Liver (tissue), 9 donors: ENCODE results near the gene RPGR. TPM values are rescaled to one million over a fixed set of nuclear protein-coding genes. Genes with fewer than 3 reads are reported as not detected.
A peak's percentile ranks its signal among the peaks of the same experiment; 100 is the strongest.

ENCODE experiments used
- DNase-seq: peaks from one replicate; pipeline ENCODE4 v3.0.0-alpha.2; 2017; ENCODE audit warnings: low spot score
- H3K27ac ChIP-seq, 2 donors: one replicate each; pipeline ENCODE4 v1.7.0; 2013; ENCODE audit warnings: inconsistent platforms in 2 of 2, low read length in 2 of 2, control low read depth in 1 of 2, low read depth in 1 of 2, mild to moderate bottlenecking in 1 of 2
- H3K27me3 ChIP-seq, 4 donors: one replicate each; pipeline versions ENCODE4 v1.6.1 to v1.7.0; 2013; ENCODE audit warnings: low read length in 3 of 4, inconsistent platforms in 1 of 4, mild to moderate bottlenecking in 1 of 4, moderate library complexity in 1 of 4; ENCODE audit not compliant: control insufficient read depth in 4 of 4, insufficient read depth in 4 of 4
- H3K36me3 ChIP-seq, 4 donors: one replicate each; pipeline versions ENCODE4 v1.6.1 to v1.7.0; 2013; ENCODE audit warnings: low read length in 3 of 4, mild to moderate bottlenecking in 3 of 4, low read depth in 1 of 4, moderate library complexity in 1 of 4; ENCODE audit not compliant: control insufficient read depth in 4 of 4, insufficient read depth in 3 of 4
- H3K4me1 ChIP-seq, 4 donors: one replicate each; pipeline versions ENCODE4 v1.6.1 to v1.7.0; 2013; ENCODE audit warnings: low read length in 3 of 4, mild to moderate bottlenecking in 3 of 4, moderate library complexity in 1 of 4; ENCODE audit not compliant: control insufficient read depth in 4 of 4, insufficient read depth in 4 of 4
- H3K4me3 ChIP-seq, 3 donors: one replicate each; pipeline versions ENCODE4 v1.6.1 to v1.7.0; 2013; ENCODE audit warnings: low read length in 3 of 3, control low read depth in 1 of 3, low read depth in 1 of 3, mild to moderate bottlenecking in 1 of 3
- H3K9ac ChIP-seq, 2 donors: one replicate each; pipeline ENCODE4 v1.7.0; 2013; ENCODE audit warnings: low read length in 2 of 2, mild to moderate bottlenecking in 2 of 2, moderate library complexity in 2 of 2, control low read depth in 1 of 2, low read depth in 1 of 2
- H3K9me3 ChIP-seq, 4 donors: one replicate each; pipeline versions ENCODE4 v1.6.1 to v1.7.0; 2013; ENCODE audit warnings: low read length in 3 of 4; ENCODE audit not compliant: control insufficient read depth in 4 of 4
- CTCF ChIP-seq: fragments of 150-350 bp; IDR thresholded peaks from 2 replicates; pipeline ENCODE4 v1.5.1; 2017; ENCODE audit warnings: improper control_type of control experiment, low read depth, low read length; ENCODE audit not compliant: missing input control
- EGR1 ChIP-seq, 2 donors: IDR thresholded peaks; 2 replicates each; pipeline ENCODE4 v1.6.1; 2016 to 2018; ENCODE audit warnings: antibody characterized with exemption in 2 of 2, low read depth in 2 of 2
- FOXA1 ChIP-seq: IDR thresholded peaks from 2 replicates; pipeline ENCODE4 v1.6.1; 2016; ENCODE audit warnings: antibody characterized with exemption
- FOXA2 ChIP-seq: IDR thresholded peaks from 2 replicates; pipeline ENCODE4 v1.6.1; 2016; ENCODE audit warnings: antibody characterized with exemption
- GABPA ChIP-seq, 2 donors: IDR thresholded peaks in 1 of 2; conservative IDR thresholded peaks in 1 of 2; 2 replicates each; pipeline ENCODE4 v1.6.1; 2016; ENCODE audit warnings: antibody characterized with exemption in 2 of 2, mild to moderate bottlenecking in 1 of 2, moderate library complexity in 1 of 2
- HNF4A ChIP-seq, 2 donors: conservative IDR thresholded peaks; 2 replicates each; pipeline ENCODE4 v1.6.1; 2016; ENCODE audit warnings: antibody characterized with exemption in 2 of 2, mild to moderate bottlenecking in 2 of 2
- HNF4G ChIP-seq: IDR thresholded peaks from 2 replicates; pipeline ENCODE4 v1.6.1; 2016; ENCODE audit warnings: antibody characterized with exemption
- JUND ChIP-seq, 2 donors: IDR thresholded peaks; 2 replicates each; pipeline ENCODE4 v1.6.1; 2016; ENCODE audit warnings: antibody characterized with exemption in 2 of 2
- MAX ChIP-seq: IDR thresholded peaks from 2 replicates; pipeline ENCODE4 v1.6.1; 2016; ENCODE audit warnings: antibody characterized with exemption
- NR2F2 ChIP-seq: IDR thresholded peaks from 2 replicates; pipeline ENCODE4 v1.6.1; 2016; ENCODE audit warnings: antibody characterized with exemption
- RAD21 ChIP-seq, 2 donors: IDR thresholded peaks; 2 replicates each; pipeline ENCODE4 v1.6.1; 2016; ENCODE audit warnings: antibody characterized with exemption in 2 of 2, mild to moderate bottlenecking in 2 of 2
- RXRA ChIP-seq, 2 donors: IDR thresholded peaks; 2 replicates each; pipeline ENCODE4 v1.6.1; 2017 to 2018; ENCODE audit warnings: antibody characterized with exemption in 2 of 2, mild to moderate bottlenecking in 1 of 2
- SP1 ChIP-seq: IDR thresholded peaks from 2 replicates; pipeline ENCODE4 v1.6.1; 2018; ENCODE audit warnings: antibody characterized with exemption, mild to moderate bottlenecking
- TAF1 ChIP-seq: conservative IDR thresholded peaks from 2 replicates; pipeline ENCODE4 v1.6.1; 2016; ENCODE audit warnings: antibody characterized with exemption, mild to moderate bottlenecking
- YY1 ChIP-seq: IDR thresholded peaks from 2 replicates; pipeline ENCODE4 v1.6.1; 2016; ENCODE audit warnings: antibody characterized with exemption, mild to moderate bottlenecking
- WGBS: extraction: QIAGEN DNeasy Blood & Tissue Kit; methylation state at CpG from one replicate; pipeline ENCODE4 v1.1.7; 2013; 5-methylcytosine and 5-hydroxymethylcytosine counted together
- polyA plus RNA-seq, 2 donors: library from polyadenylated mRNA; stranded (reverse) in 1 of 2; unstranded in 1 of 2; fragments of 200-250 nt in 1 of 2; fragments of >200 nt in 1 of 2; fragmentation: Nextera tagmentation in 1 of 2; extraction: Ambion mirVana in 1 of 2; gene quantifications; one replicate each; pipeline versions ENCODE4 v1.2.1 to v1.2.3, GENCODE V29; 2013 to 2015
- total RNA-seq, 2 donors: library from RNA; depleted of rRNA; stranded (reverse); fragments of >200 nt; gene quantifications; one replicate each; pipeline ENCODE4 v1.2.3, GENCODE V29; 2014
- TF ChIP-seq, protein P1 (sequence below): IDR thresholded peaks from 2 replicates; pipeline ENCODE4 v1.6.1; 2016; ENCODE audit warnings: antibody characterized with exemption
- TF ChIP-seq, protein P2 (sequence below): IDR thresholded peaks from 2 replicates; pipeline ENCODE4 v1.6.1; 2016; ENCODE audit warnings: antibody characterized with exemption
- TF ChIP-seq, protein P3 (sequence below): IDR thresholded peaks from 2 replicates; pipeline ENCODE4 v1.6.1; 2016; ENCODE audit warnings: antibody characterized with exemption, mild to moderate bottlenecking
- donor health status: healthy.
- donor health status: healthy.
- donor health status: healthy.
- donor health status: healthy.
- donor health status: healthy.

RPGR gene
- total and polyA plus RNA-seq, 4 donors: 1.7 to 7.2 (median 3.5) TPM

DNA sequence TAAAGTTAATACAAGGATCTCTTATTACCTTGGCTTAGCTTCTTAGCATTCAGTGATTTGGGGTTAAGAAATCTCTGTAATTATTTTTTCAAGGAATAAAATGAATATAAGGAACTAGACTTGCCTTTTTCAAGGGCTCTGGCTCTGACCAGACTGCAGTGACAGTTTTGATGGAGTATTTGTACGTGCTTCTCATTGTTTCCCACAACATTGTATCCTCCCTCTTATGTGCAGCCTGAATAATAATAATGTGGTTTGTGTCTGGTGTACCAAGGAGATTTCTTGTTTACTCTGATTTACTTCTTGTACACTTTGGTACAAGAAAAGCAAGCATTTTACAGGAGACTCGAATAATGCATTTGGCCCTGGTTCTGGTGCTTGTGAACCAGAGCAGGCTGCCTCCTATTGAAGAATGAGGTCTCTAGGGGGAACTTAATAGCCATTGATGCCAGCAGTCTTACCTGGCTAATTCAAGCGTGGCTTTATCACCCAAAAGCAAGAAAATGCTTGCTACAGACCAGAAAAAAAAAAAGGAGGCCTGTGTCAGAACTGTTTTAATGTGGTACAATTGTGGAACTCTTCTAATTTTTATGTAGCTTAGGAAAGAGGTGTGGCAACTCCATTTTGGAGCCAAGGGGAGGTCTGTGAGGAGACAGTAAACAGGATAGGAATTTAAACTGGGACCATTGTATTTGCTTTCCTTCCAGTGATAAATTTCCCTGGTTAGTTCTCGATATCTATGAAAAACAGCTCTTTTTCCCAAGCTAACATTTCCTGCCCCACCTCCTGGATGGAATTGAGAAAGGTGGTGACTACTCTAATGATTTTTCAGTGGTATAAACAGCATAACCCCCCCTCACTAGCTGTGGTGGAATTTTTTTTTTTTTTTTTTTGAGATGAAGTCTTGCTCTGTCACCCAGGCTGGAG is 30.7 kb upstream of the RPGR start:
- Histone ChIP-seq H3K9ac (no peak overlapping the region), H3K4me3 (no peak overlapping the region), H3K27ac (peak overlapping the region in 1 of 2 donors; percentile 54), H3K4me1 (peaks cover 0 to 21% (median 16%) of the 10 kb centered on the region in 4 donors), H3K36me3 (no peaks in the 10 kb centered on the region), H3K9me3 (no peaks in the 10 kb centered on the region), H3K27me3 (no peaks in the 10 kb centered on the region)
- peak; percentile 32 for TF ChIP-seq YY1
- no peak for TF ChIP-seq HNF4A (conservative IDR thresholded peaks at IDR 0.05)
- TF ChIP-seq FOXA2: no peak
- peak; percentile 18 to 23 for TF ChIP-seq RAD21 (IDR thresholded peaks at IDR 0.05)
- no peak for TF ChIP-seq RXRA (IDR thresholded peaks at IDR 0.05)
- 30% methylated on average over 4 of the region's 4 CpGs for WGBS
- DNase-seq: no peak

- TF ChIP-seq HNF4A (conservative IDR thresholded peaks at IDR 0.05) (no peak), RAD21 (IDR thresholded peaks at IDR 0.05) (no peak), NR2F2 (no peak), SP1 (no peak), RXRA (IDR thresholded peaks at IDR 0.05) (no peak)
- Histone ChIP-seq H3K27ac (peak overlapping the region in 1 of 2 donors; percentile 37), H3K9me3 (no peaks in the 10 kb centered on the region), H3K4me1 (peaks cover 0 to 21% (median 18%) of the 10 kb centered on the region in 4 donors), H3K36me3 (no peaks in the 10 kb centered on the region), H3K27me3 (no peaks in the 10 kb centered on the region), H3K9ac (no peak overlapping the region), H3K4me3 (no peak overlapping the region)
- no peak for DNase-seq
- 77% methylated on average over 8 of the region's 8 CpGs for WGBS
Measured at GRCh38 chrX:38356401-38356800, 29.1 kb upstream of the RPGR start.

DNA sequence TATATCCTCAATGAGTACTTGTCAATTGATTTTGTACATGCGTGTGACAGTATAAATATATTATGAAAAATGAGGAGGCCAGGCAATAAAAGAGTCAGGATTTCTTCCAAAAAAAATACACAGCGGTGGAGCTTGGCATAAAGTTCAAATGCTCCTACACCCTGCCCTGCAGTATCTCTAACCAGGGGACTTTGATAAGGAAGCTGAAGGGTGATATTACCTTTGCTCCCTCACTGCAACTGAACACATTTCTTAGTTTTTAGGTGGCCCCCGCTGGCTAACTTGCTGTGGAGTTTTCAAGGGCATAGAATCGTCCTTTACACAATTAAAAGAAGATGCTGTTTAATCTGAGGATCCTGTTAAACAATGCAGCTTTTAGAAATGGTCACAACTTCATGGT is 25.1 kb upstream of the RPGR start, which contains the start of gene OTC:
OTC (plus strand) TSS at position 243 of the 400 bp plus-strand sequence; CDS start at position 336, 93 bp downstream.
- Histone ChIP-seq H3K27ac (peak within 1 kb of the TSS; percentile 35 to 70), H3K4me3 (peak within 1 kb of the TSS; percentile 16 to 60 (median 44)), H3K4me1 (peaks cover 0 to 16% (median 8%) of the 10 kb centered on the region in 4 donors), H3K9ac (peak within 1 kb of the TSS in 1 of 2 donors; percentile 62), H3K9me3 (no peaks in the 10 kb centered on the region), H3K36me3 (no peaks in the 10 kb centered on the region), H3K27me3 (no peaks in the 10 kb centered on the region)
- TF ChIP-seq YY1 (peak; percentile 40), TAF1 (peak; percentile 55), MAX (peak; percentile 50), FOXA1 (no peak), JUND (IDR thresholded peaks at IDR 0.05) (peak in 1 of 2 donors; percentile 32), SP1 (peak; percentile 32), HNF4G (peak; percentile 48), RAD21 (IDR thresholded peaks at IDR 0.05) (no peak), NR2F2 (no peak), GABPA (IDR thresholded peaks at IDR 0.05 in 1 of 2, conservative IDR thresholded peaks at IDR 0.05 in 1 of 2) (no peak), RXRA (IDR thresholded peaks at IDR 0.05) (peak in 1 of 2 donors; percentile 58), HNF4A (conservative IDR thresholded peaks at IDR 0.05) (peak; percentile 85 to 92), CTCF (no peak), FOXA2 (no peak), EGR1 (IDR thresholded peaks at IDR 0.05; ENCODE audit: low read depth in 2 of 2) (no peak)
- TF ChIP-seq, protein P1, sequence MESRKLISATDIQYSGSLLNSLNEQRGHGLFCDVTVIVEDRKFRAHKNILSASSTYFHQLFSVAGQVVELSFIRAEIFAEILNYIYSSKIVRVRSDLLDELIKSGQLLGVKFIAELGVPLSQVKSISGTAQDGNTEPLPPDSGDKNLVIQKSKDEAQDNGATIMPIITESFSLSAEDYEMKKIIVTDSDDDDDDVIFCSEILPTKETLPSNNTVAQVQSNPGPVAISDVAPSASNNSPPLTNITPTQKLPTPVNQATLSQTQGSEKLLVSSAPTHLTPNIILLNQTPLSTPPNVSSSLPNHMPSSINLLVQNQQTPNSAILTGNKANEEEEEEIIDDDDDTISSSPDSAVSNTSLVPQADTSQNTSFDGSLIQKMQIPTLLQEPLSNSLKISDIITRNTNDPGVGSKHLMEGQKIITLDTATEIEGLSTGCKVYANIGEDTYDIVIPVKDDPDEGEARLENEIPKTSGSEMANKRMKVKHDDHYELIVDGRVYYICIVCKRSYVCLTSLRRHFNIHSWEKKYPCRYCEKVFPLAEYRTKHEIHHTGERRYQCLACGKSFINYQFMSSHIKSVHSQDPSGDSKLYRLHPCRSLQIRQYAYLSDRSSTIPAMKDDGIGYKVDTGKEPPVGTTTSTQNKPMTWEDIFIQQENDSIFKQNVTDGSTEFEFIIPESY: peak; percentile 16
- TF ChIP-seq, protein P2, sequence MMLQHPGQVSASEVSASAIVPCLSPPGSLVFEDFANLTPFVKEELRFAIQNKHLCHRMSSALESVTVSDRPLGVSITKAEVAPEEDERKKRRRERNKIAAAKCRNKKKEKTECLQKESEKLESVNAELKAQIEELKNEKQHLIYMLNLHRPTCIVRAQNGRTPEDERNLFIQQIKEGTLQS: no peak
- TF ChIP-seq, protein P3, sequence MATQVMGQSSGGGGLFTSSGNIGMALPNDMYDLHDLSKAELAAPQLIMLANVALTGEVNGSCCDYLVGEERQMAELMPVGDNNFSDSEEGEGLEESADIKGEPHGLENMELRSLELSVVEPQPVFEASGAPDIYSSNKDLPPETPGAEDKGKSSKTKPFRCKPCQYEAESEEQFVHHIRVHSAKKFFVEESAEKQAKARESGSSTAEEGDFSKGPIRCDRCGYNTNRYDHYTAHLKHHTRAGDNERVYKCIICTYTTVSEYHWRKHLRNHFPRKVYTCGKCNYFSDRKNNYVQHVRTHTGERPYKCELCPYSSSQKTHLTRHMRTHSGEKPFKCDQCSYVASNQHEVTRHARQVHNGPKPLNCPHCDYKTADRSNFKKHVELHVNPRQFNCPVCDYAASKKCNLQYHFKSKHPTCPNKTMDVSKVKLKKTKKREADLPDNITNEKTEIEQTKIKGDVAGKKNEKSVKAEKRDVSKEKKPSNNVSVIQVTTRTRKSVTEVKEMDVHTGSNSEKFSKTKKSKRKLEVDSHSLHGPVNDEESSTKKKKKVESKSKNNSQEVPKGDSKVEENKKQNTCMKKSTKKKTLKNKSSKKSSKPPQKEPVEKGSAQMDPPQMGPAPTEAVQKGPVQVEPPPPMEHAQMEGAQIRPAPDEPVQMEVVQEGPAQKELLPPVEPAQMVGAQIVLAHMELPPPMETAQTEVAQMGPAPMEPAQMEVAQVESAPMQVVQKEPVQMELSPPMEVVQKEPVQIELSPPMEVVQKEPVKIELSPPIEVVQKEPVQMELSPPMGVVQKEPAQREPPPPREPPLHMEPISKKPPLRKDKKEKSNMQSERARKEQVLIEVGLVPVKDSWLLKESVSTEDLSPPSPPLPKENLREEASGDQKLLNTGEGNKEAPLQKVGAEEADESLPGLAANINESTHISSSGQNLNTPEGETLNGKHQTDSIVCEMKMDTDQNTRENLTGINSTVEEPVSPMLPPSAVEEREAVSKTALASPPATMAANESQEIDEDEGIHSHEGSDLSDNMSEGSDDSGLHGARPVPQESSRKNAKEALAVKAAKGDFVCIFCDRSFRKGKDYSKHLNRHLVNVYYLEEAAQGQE: no peak
- no peak for DNase-seq
- 27% methylated on average over 4 of the region's 4 CpGs for WGBS
